ENCODE data around the gene PCNX2. TPM values are rescaled to one million over a fixed set of nuclear protein-coding genes. Genes with fewer than 3 reads are reported as not detected.

Gene PCNX2
- total and polyA plus RNA-seq, 2 donors (not counting 1 experiment from before 2014, with no cell fraction given), result 13.0 to 37.8 TPM

GRCh38 chr1:232954594-232955365, 340.7 kb downstream of the PCNX2 start:
- Histone ChIP-seq H3K4me1 (ENCODE audit: control insufficient read depth, extremely low read depth, insufficient read depth, low read length) (peaks cover 2% of the 10 kb centered on the region), H3K79me2 (ENCODE audit: control insufficient read depth, insufficient read depth, low read length) (no peaks in the 10 kb centered on the region), H3K36me3 (ENCODE audit: control insufficient read depth, insufficient read depth, low read length) (peaks cover 2% of the 10 kb centered on the region), H3K27me3 (ENCODE audit: control insufficient read depth, insufficient read depth, low read length) (no peaks in the 10 kb centered on the region), H3K9ac (ENCODE audit: insufficient read depth, low read length) (no peak overlapping the region), H2AFZ (ENCODE audit: low read length) (no peak overlapping the region), H3K4me2 (ENCODE audit: extremely low read depth, insufficient read depth, low read length) (no peak overlapping the region), H4K20me1 (ENCODE audit: control insufficient read depth, extremely low read depth, insufficient read depth, low read length) (no peaks in the 10 kb centered on the region), H3K27ac (ENCODE audit: insufficient read depth, low read length) (no peak overlapping the region), H3K9me3 (ENCODE audit: control insufficient read depth, insufficient read depth, low read depth, low read length) (no peaks in the 10 kb centered on the region), H3K4me3 (replicated peaks in 1 of 4; ENCODE audit: control extremely low read depth in 1 of 4, insufficient read depth in 1 of 4, low read depth in 3 of 4, low read length in 4 of 4) (no peak overlapping the region)
- DNase-seq (ENCODE audit: low read depth in 2 of 2), result peak in 1 of 2 donors; percentile 69
- no peak for TF ChIP-seq CTCF (conservative IDR thresholded peaks at IDR 0.05 in 1 of 2, IDR thresholded peaks at IDR 0.05 in 1 of 2; ENCODE audit: low read depth in 1 of 2, low read length in 2 of 2)
- TF ChIP-seq EZH2 (IDR thresholded peaks at IDR 0.05; ENCODE audit: low read length, missing control alignments), result no peak

- H3K27ac ChIP-seq (ENCODE audit: insufficient read depth, low read length), result no peak overlapping the region
- H3K4me2 ChIP-seq (ENCODE audit: extremely low read depth, insufficient read depth, low read length), result peak overlapping the region; percentile 26
Observed at GRCh38 chr1:232952514-232953499, 342.7 kb downstream of the PCNX2 start.

More at GRCh38 chr1:232952514-232953499, 342.7 kb downstream of the PCNX2 start:
- no peaks in the 10 kb centered on the region for H3K27me3 ChIP-seq (ENCODE audit: control insufficient read depth, insufficient read depth, low read length)
- peaks cover 2% of the 10 kb centered on the region for H3K4me1 ChIP-seq (ENCODE audit: control insufficient read depth, extremely low read depth, insufficient read depth, low read length)
- no peaks in the 10 kb centered on the region for H3K79me2 ChIP-seq (ENCODE audit: control insufficient read depth, insufficient read depth, low read length)
- H3K9me3 ChIP-seq (ENCODE audit: control insufficient read depth, insufficient read depth, low read depth, low read length), result no peaks in the 10 kb centered on the region
- no peaks in the 10 kb centered on the region for H4K20me1 ChIP-seq (ENCODE audit: control insufficient read depth, extremely low read depth, insufficient read depth, low read length)
- peak; percentile 50 to 54 for DNase-seq (ENCODE audit: low read depth in 2 of 2)
- H3K4me3 ChIP-seq (replicated peaks in 1 of 4; ENCODE audit: control extremely low read depth in 1 of 4, insufficient read depth in 1 of 4, low read depth in 3 of 4, low read length in 4 of 4), result no peak overlapping the region
- TF ChIP-seq EZH2 (IDR thresholded peaks at IDR 0.05; ENCODE audit: low read length, missing control alignments) (no peak), CTCF (conservative IDR thresholded peaks at IDR 0.05 in 1 of 2, IDR thresholded peaks at IDR 0.05 in 1 of 2; ENCODE audit: low read depth in 1 of 2, low read length in 2 of 2) (peak; percentile 67 to 71)
- H3K9ac ChIP-seq (ENCODE audit: insufficient read depth, low read length), result no peak overlapping the region
- no peak overlapping the region for H2AFZ ChIP-seq (ENCODE audit: low read length)
- H3K36me3 ChIP-seq (ENCODE audit: control insufficient read depth, insufficient read depth, low read length), result no peaks in the 10 kb centered on the region
